ENCODE results near the gene PRKN.
"Not testable (repeated sequence)": the region's sequence is repeated elsewhere in the genome, so short reads cannot be mapped to it uniquely, and the experiment has no call there.

Gene PRKN

DNA sequence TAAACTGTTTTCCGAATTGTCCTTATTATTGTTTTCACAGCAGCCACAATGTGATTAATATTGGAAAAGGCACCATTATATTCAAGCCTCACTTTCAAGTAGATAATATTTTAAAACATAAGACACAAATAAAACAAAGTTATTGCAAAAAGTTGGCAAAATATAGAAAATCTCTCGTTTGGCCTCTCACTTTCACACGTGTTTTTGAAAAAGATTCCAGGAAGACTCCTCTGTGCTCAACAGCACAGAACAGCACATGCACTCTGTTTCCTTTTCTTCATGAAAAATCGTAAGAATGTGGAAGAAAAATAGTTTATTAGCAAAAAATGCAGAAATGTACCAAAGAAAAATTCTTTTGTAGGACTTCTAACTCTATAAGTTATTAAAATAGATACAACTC is 46.7 kb downstream of the PRKN start:
- no peak overlapping the region for H3K27ac ChIP-seq
- no peak for TF ChIP-seq CTCF (conservative IDR thresholded peaks at IDR 0.05)

GRCh38 chr6:162680367-162680766 is 47.2 kb downstream of the PRKN start:
- TF ChIP-seq CTCF (conservative IDR thresholded peaks at IDR 0.05) = no peak
- H3K27ac ChIP-seq = no peak overlapping the region

GRCh38 chr6:162679681-162680080 is 47.9 kb downstream of the PRKN start:
- TF ChIP-seq CTCF (conservative IDR thresholded peaks at IDR 0.05) = no peak
- no peak overlapping the region for H3K27ac ChIP-seq

GRCh38 chr6:162678896-162679295 is 48.7 kb downstream of the PRKN start:
- H3K27ac ChIP-seq = not testable (repeated sequence)

- no peak for TF ChIP-seq CTCF (conservative IDR thresholded peaks at IDR 0.05)
Measured at GRCh38 chr6:162675503-162675902, 52.1 kb downstream of the PRKN start.

DNA sequence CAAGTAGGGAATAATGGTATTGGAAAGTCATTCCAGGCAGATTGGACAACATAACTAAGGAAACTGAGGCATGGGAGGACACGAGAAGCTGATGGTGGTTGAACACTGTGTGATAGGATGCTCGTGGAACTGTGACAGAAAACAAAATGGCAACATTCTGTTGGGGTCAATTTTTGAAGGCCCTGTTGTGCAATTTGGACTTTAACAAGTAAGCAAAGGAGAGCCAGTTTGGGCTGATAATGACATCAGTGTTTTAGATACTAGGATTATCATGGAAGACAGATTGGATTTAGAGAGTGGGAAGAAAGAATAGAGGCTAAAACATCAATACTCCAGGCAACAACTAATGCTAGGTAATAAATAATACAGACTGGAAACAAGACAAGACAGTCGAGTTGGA is 53.1 kb downstream of the PRKN start:
- H3K27ac ChIP-seq = no peak overlapping the region
- TF ChIP-seq CTCF (conservative IDR thresholded peaks at IDR 0.05) = no peak

More at GRCh38 chr6:162675503-162675902, 52.1 kb downstream of the PRKN start:
- H3K27ac ChIP-seq = no peak overlapping the region

GRCh38 chr6:162671580-162672165 is 55.9 kb downstream of the PRKN start:
- no peak for TF ChIP-seq CTCF (conservative IDR thresholded peaks at IDR 0.05)
- no peak overlapping the region for H3K27ac ChIP-seq

- TF ChIP-seq CTCF (conservative IDR thresholded peaks at IDR 0.05) = no peak
- no peak overlapping the region for H3K27ac ChIP-seq
Measured at GRCh38 chr6:162670345-162670744, 57.2 kb downstream of the PRKN start.

All from VCaP (cell line).